Stimulated activated naive CD4-positive, alpha-beta T cell treated with Interleukin-2 at 50 U/mL for 16 hours (primary cell): ENCODE data around the gene SH3PXD2A.
A peak's percentile ranks its signal among the peaks of the same experiment; 100 is the strongest.

Source experiments
- DNase-seq: peaks from one replicate; lab custom pipeline; 2025; lab: John Stamatoyannopoulos, UW

SH3PXD2A gene

GRCh38 chr10:103855424-103855823 lies at the start of gene SH3PXD2A:
TSS of gene SH3PXD2A (minus strand) at chr10:103855576. CDS start at chr10:103855266, 310 bp downstream.
- DNase-seq = peak; percentile 14

- DNase-seq = no peak
These were observed 45.9 kb upstream of the SH3PXD2A start for GRCh38 chr10:103901299-103901698.

GRCh38 chr10:103899312-103899711 lies 43.9 kb upstream of the SH3PXD2A start:
- no peak for DNase-seq

- DNase-seq = no peak
These were observed 41.9 kb upstream of the SH3PXD2A start for GRCh38 chr10:103897241-103897774.

- DNase-seq = no peak
These were observed 40.8 kb upstream of the SH3PXD2A start for GRCh38 chr10:103896225-103896624.

GRCh38 chr10:103895411-103896186 lies 40.2 kb upstream of the SH3PXD2A start:
- DNase-seq = no peak

- no peak for DNase-seq
These were observed 39.1 kb upstream of the SH3PXD2A start for GRCh38 chr10:103894441-103894864.

- DNase-seq = no peak
These were observed 38.4 kb upstream of the SH3PXD2A start for GRCh38 chr10:103893817-103894216.

GRCh38 chr10:103892181-103892580 lies 36.8 kb upstream of the SH3PXD2A start:
- no peak for DNase-seq

- DNase-seq = no peak
These were observed 35.3 kb upstream of the SH3PXD2A start for GRCh38 chr10:103890688-103891087.

- DNase-seq = no peak
These were observed 34.9 kb upstream of the SH3PXD2A start for GRCh38 chr10:103890194-103890658.

GRCh38 chr10:103889121-103889720 lies 33.8 kb upstream of the SH3PXD2A start:
- DNase-seq = no peak

- no peak for DNase-seq
These were observed 32.9 kb upstream of the SH3PXD2A start for GRCh38 chr10:103888113-103888841.

GRCh38 chr10:103885617-103886016 lies 30.2 kb upstream of the SH3PXD2A start:
- no peak for DNase-seq

- DNase-seq = no peak
These were observed 29.3 kb upstream of the SH3PXD2A start for GRCh38 chr10:103884681-103885139.

GRCh38 chr10:103882285-103883007 lies 27.1 kb upstream of the SH3PXD2A start:
- no peak for DNase-seq

GRCh38 chr10:103881416-103882284 lies 26.3 kb upstream of the SH3PXD2A start:
- DNase-seq = no peak

GRCh38 chr10:103879831-103880230 lies 24.5 kb upstream of the SH3PXD2A start:
- DNase-seq = no peak

- DNase-seq = no peak
These were observed 24.0 kb upstream of the SH3PXD2A start for GRCh38 chr10:103879409-103879808.

GRCh38 chr10:103877861-103878260 lies 22.5 kb upstream of the SH3PXD2A start:
- DNase-seq = no peak

GRCh38 chr10:103876155-103876554 lies 20.8 kb upstream of the SH3PXD2A start:
- DNase-seq = no peak
